SK-N-SH (cell line): Measurements from ENCODE around the gene KCNQ2.

Experiments
- CTCF ChIP-seq: fragments of 200-600 bp; sonication (generic); IDR thresholded peaks from 2 replicates; pipeline ENCODE4 v1.6.1; 2017; ENCODE audit warnings: antibody characterized with exemption, mild to moderate bottlenecking, moderate library complexity
- EP300 ChIP-seq, 2 experiments: IDR thresholded peaks; 2 replicates each; pipeline versions ENCODE4 v1.4.0 to v1.6.1; 2012; ENCODE audit warnings: borderline replicate concordance in 1 of 2, low read depth in 1 of 2, low read length in 1 of 2
- FOSL2 ChIP-seq: IDR thresholded peaks from 2 replicates; pipeline ENCODE4 v1.4.0; 2012; ENCODE audit warnings: low read depth, mild to moderate bottlenecking, moderate library complexity, borderline replicate concordance
- FOXM1 ChIP-seq: IDR thresholded peaks from 2 replicates; pipeline ENCODE4 v1.4.0; 2012; ENCODE audit warnings: low read depth, mild to moderate bottlenecking
- NRF1 ChIP-seq: IDR thresholded peaks from 2 replicates; pipeline ENCODE4 v1.6.1; 2012; ENCODE audit warnings: low read depth, mild to moderate bottlenecking, low read length
- POLR2AphosphoS5 ChIP-seq: IDR thresholded peaks from 2 replicates; pipeline ENCODE4 v1.6.1; 2012; ENCODE audit warnings: low read depth, low read length
- RXRA ChIP-seq: IDR thresholded peaks from 2 replicates; pipeline ENCODE4 v1.4.0; 2012; ENCODE audit warnings: low read depth, mild to moderate bottlenecking, borderline replicate concordance

GRCh38 chr20:63423751-63424150 is 48.7 kb downstream of the KCNQ2 start:
- TF ChIP-seq NRF1 (no peak), CTCF (no peak), POLR2AphosphoS5 (no peak), FOXM1 (no peak), FOSL2 (no peak), RXRA (no peak), EP300 (IDR thresholded peaks at IDR 0.05; ENCODE audit: borderline replicate concordance in 1 of 2, low read depth in 1 of 2, low read length in 1 of 2) (no peak)
